Measurements from ENCODE around the gene VMAC. TPM values are rescaled to one million over a fixed set of nuclear protein-coding genes. Genes with fewer than 3 reads are reported as not detected.

Gene VMAC
- total and polyA plus RNA-seq, 2 of the 13 experiments (the other 11 are each of a cell fraction or from before 2014, with no cell fraction given), result 2.4 TPM

DNA sequence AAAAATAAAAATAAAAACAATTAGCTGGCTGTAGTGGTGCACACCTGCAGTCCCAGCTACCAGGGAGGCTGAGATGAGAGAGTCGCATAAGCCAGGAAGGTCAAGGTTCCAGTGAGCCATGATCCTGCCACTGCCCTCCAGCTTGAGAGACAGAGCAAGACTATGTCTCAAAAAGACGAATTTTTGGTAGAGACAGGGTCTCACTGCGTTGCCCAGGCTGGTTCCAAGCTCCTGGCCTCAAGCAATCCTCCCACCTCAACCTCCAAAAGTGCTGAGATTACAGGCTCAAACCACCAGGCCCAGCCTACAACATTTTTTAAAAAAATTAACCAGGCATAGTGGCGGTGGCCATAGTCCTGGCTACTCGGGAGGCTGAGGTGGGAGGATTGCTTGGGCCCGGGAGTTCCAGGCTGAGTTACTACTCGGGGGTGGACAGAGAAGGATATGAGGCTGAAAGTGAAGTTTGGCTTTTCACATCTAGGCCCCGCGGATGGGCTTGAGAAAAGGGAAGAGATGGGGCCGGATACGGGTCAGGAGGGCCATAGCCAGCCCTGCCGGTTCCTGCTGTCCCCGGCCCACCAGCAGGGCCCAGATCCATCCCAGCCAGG, 11.3 kb upstream of the VMAC start:
- Histone ChIP-seq H3K4me3 (replicated peaks in 1 of 3; ENCODE audit: insufficient read depth in 1 of 3, low read depth in 2 of 3, low read length in 3 of 3) (no peak overlapping the region), H4K20me1 (ENCODE audit: insufficient read depth, low read length) (no peaks in the 10 kb centered on the region), H3K9me3 (ENCODE audit: low read length) (no peaks in the 10 kb centered on the region), H3K36me3 (replicated peaks in 1 of 2; ENCODE audit: control insufficient read depth in 1 of 2, insufficient read depth in 2 of 2, low read length in 2 of 2) (peaks cover 7 to 33% of the 10 kb centered on the region in 2 experiments; a peak in 4 of 5 replicates), H3K79me2 (ENCODE audit: insufficient read depth, low read length) (peaks cover 6% of the 10 kb centered on the region), H3K4me2 (ENCODE audit: low read depth, low read length) (no peak overlapping the region), H3K9ac (ENCODE audit: insufficient read depth, low read depth, low read length) (no peak overlapping the region), H3K4me1 (ENCODE audit: insufficient read depth, low read length) (peaks cover 43% of the 10 kb centered on the region), H3K27me3 (ENCODE audit: control insufficient read depth in 1 of 2, insufficient read depth in 2 of 2, low read length in 2 of 2) (no peaks in the 10 kb centered on the region), H3K27ac (ENCODE audit: extremely low read length, insufficient read depth, low read length) (no peak overlapping the region), H2AFZ (ENCODE audit: low read length) (no peak overlapping the region)
- ATAC-seq (0 out of 3 replicates have a peak, but pooled peaks have one; percentile 3), DNase-seq (ENCODE audit: low spot score) (no peak), FAIRE-seq (no peak)
- CTCF ChIA-PET (ENCODE audit: low intra/inter-chr PET ratio, low total read pairs), result interaction anchor here (1.4 to 3.9 kb wide), 3 partner anchors 70 to 99 kb away, joined by 4 to 71 read pairs (median 5); partner anchors contain the start of gene NRTN
- in situ Hi-C loops (cut with HindIII; ENCODE audit: extremely low pct_ligation_motif_present, low pct_unique_long_range_greater_than_20kb) (loop anchor here (5.0 kb wide), 2 partner anchors 56 to 86 kb away; partner anchors contain the start of genes FUT6 and NRTN), intact Hi-C loops (cut with micrococcal nuclease; ENCODE audit: unreplicated experiment) (no loop called here)
- BruUV-seq (replicated peaks), result no TSS peak
- POLR2A ChIA-PET, result interaction anchor here (1.2 to 1.5 kb wide), 3 partner anchors 11 to 66 kb away, joined by 4 to 6 read pairs (median 5); partner anchors contain the start of gene FUT6
- 72% methylated on average over 13 of the region's 13 CpGs for WGBS (ENCODE audit: low lambda C conversion rate)
- TF ChIP-seq, protein P1, sequence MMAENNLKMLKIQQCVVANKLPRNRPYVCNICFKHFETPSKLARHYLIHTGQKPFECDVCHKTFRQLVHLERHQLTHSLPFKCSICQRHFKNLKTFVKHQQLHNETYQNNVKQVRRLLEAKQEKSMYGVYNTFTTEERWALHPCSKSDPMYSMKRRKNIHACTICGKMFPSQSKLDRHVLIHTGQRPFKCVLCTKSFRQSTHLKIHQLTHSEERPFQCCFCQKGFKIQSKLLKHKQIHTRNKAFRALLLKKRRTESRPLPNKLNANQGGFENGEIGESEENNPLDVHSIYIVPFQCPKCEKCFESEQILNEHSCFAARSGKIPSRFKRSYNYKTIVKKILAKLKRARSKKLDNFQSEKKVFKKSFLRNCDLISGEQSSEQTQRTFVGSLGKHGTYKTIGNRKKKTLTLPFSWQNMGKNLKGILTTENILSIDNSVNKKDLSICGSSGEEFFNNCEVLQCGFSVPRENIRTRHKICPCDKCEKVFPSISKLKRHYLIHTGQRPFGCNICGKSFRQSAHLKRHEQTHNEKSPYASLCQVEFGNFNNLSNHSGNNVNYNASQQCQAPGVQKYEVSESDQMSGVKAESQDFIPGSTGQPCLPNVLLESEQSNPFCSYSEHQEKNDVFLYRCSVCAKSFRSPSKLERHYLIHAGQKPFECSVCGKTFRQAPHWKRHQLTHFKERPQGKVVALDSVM (CRISPR knock-in tag; IDR thresholded peaks at IDR 0.05), result peak; percentile 10; the same call in 1 of the 2 replicates
- TF ChIP-seq ZNF776 (CRISPR knock-in tag; IDR thresholded peaks at IDR 0.05) (no peak), ZNF121 (CRISPR knock-in tag; IDR thresholded peaks at IDR 0.05) (peak; percentile 70), POLR2G (IDR thresholded peaks at IDR 0.05; ENCODE audit: low read depth, low read length) (0 out of 2 replicates have a peak, but pooled peaks have one; percentile 13), PHF8 (CRISPR knock-in tag; IDR thresholded peaks at IDR 0.05) (no peak), ARNTL (CRISPR knock-in tag; IDR thresholded peaks at IDR 0.05) (no peak), ZNF460 (CRISPR knock-in tag; IDR thresholded peaks at IDR 0.05; ENCODE audit: borderline replicate concordance) (0 out of 2 replicates have a peak, but pooled peaks have one; percentile 5), ZFP82 (CRISPR knock-in tag; IDR thresholded peaks at IDR 0.05; ENCODE audit: borderline replicate concordance) (0 out of 2 replicates have a peak, but pooled peaks have one; percentile 32), AKAP8 (CRISPR knock-in tag; IDR thresholded peaks at IDR 0.05) (0 out of 2 replicates have a peak, but pooled peaks have one; percentile 45)
- TF ChIP-seq, protein P2, sequence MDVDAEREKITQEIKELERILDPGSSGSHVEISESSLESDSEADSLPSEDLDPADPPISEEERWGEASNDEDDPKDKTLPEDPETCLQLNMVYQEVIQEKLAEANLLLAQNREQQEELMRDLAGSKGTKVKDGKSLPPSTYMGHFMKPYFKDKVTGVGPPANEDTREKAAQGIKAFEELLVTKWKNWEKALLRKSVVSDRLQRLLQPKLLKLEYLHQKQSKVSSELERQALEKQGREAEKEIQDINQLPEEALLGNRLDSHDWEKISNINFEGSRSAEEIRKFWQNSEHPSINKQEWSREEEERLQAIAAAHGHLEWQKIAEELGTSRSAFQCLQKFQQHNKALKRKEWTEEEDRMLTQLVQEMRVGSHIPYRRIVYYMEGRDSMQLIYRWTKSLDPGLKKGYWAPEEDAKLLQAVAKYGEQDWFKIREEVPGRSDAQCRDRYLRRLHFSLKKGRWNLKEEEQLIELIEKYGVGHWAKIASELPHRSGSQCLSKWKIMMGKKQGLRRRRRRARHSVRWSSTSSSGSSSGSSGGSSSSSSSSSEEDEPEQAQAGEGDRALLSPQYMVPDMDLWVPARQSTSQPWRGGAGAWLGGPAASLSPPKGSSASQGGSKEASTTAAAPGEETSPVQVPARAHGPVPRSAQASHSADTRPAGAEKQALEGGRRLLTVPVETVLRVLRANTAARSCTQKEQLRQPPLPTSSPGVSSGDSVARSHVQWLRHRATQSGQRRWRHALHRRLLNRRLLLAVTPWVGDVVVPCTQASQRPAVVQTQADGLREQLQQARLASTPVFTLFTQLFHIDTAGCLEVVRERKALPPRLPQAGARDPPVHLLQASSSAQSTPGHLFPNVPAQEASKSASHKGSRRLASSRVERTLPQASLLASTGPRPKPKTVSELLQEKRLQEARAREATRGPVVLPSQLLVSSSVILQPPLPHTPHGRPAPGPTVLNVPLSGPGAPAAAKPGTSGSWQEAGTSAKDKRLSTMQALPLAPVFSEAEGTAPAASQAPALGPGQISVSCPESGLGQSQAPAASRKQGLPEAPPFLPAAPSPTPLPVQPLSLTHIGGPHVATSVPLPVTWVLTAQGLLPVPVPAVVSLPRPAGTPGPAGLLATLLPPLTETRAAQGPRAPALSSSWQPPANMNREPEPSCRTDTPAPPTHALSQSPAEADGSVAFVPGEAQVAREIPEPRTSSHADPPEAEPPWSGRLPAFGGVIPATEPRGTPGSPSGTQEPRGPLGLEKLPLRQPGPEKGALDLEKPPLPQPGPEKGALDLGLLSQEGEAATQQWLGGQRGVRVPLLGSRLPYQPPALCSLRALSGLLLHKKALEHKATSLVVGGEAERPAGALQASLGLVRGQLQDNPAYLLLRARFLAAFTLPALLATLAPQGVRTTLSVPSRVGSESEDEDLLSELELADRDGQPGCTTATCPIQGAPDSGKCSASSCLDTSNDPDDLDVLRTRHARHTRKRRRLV (CRISPR knock-in tag; IDR thresholded peaks at IDR 0.05), result no peak
- TF ChIP-seq, protein P3, sequence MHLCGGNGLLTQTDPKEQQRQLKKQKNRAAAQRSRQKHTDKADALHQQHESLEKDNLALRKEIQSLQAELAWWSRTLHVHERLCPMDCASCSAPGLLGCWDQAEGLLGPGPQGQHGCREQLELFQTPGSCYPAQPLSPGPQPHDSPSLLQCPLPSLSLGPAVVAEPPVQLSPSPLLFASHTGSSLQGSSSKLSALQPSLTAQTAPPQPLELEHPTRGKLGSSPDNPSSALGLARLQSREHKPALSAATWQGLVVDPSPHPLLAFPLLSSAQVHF (CRISPR knock-in tag; IDR thresholded peaks at IDR 0.05), result no peak
- TF ChIP-seq, protein P4, sequence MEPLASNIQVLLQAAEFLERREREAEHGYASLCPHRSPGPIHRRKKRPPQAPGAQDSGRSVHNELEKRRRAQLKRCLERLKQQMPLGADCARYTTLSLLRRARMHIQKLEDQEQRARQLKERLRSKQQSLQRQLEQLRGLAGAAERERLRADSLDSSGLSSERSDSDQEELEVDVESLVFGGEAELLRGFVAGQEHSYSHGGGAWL (CRISPR knock-in tag; IDR thresholded peaks at IDR 0.05), result no peak
- TF ChIP-seq, protein P5, sequence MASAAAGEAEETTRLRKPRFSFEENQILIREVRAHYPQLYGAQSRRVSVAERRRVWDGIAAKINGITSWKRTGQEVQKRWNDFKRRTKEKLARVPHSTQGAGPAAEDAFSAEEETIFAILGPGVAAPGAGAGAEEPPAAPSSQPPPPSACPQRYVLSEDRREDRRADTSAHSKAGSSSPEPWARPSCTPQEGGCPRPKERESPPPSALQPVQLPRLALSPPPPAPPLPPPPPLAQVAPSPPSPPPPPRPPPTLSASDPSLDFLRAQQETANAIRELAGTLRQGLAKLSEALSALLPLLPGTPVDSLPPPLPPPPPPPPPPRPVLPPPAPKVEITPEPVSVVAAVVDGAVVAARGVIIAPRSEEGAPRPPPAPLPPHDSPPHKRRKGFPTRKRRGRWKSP (CRISPR knock-in tag; IDR thresholded peaks at IDR 0.05), result no peak
